ENCODE measurements around the gene MAP3K7.

The MAP3K7 gene

DNA sequence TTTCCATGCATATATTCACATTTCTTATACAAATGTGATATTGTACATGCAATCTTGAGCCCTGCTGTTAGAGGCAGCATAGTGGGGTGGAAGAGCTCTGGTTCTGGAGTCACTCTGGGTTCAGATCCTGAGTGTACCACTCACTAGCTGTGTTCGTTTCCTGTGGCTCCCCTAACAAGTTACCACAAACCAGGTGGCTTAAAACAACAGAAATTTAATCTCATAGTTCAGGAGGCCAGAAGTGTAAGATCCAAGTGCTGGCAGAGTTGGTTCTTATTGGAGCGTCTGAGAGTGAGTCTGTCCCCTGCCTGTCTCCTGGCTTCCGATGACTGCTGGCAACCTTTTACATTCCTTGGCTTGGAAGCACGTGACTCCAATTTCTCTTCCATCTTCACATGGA, 115.6 kb downstream of the MAP3K7 start:
- no peak for DNase-seq
- Mint-ChIP-seq H3K27ac (peak overlapping the region; percentile 53), H3K36me3 (ENCODE audit: low read depth) (no peaks in the 10 kb centered on the region), H3K4me3 (peak overlapping the region; percentile 7), H3K27me3 (ENCODE audit: low read depth, poor library complexity) (no peaks in the 10 kb centered on the region), H3K9me3 (no peaks in the 10 kb centered on the region), H3K4me1 (peaks cover 39% of the 10 kb centered on the region)
- TF ChIP-seq, protein P1, sequence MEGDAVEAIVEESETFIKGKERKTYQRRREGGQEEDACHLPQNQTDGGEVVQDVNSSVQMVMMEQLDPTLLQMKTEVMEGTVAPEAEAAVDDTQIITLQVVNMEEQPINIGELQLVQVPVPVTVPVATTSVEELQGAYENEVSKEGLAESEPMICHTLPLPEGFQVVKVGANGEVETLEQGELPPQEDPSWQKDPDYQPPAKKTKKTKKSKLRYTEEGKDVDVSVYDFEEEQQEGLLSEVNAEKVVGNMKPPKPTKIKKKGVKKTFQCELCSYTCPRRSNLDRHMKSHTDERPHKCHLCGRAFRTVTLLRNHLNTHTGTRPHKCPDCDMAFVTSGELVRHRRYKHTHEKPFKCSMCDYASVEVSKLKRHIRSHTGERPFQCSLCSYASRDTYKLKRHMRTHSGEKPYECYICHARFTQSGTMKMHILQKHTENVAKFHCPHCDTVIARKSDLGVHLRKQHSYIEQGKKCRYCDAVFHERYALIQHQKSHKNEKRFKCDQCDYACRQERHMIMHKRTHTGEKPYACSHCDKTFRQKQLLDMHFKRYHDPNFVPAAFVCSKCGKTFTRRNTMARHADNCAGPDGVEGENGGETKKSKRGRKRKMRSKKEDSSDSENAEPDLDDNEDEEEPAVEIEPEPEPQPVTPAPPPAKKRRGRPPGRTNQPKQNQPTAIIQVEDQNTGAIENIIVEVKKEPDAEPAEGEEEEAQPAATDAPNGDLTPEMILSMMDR (IDR thresholded peaks at IDR 0.05): no peak

- TF ChIP-seq, protein P1 (IDR thresholded peaks at IDR 0.05): no peak
- no peaks in the 10 kb centered on the region for H3K9me3 Mint-ChIP-seq
- no peak overlapping the region for H3K4me3 Mint-ChIP-seq
- no peak overlapping the region for H3K27ac Mint-ChIP-seq
- no peaks in the 10 kb centered on the region for H3K27me3 Mint-ChIP-seq (ENCODE audit: low read depth, poor library complexity)
- H3K36me3 Mint-ChIP-seq (ENCODE audit: low read depth): no peaks in the 10 kb centered on the region
- peaks cover 43% of the 10 kb centered on the region for H3K4me1 Mint-ChIP-seq
- no peak for DNase-seq
These were observed 117.0 kb downstream of the MAP3K7 start for GRCh38 chr6:90469906-90470305.

GRCh38 chr6:90468859-90469258, 118.0 kb downstream of the MAP3K7 start:
- H3K4me1 Mint-ChIP-seq: peaks cover 39% of the 10 kb centered on the region
- no peaks in the 10 kb centered on the region for H3K36me3 Mint-ChIP-seq (ENCODE audit: low read depth)
- no peak overlapping the region for H3K27ac Mint-ChIP-seq
- no peak overlapping the region for H3K4me3 Mint-ChIP-seq
- TF ChIP-seq, protein P1 (IDR thresholded peaks at IDR 0.05): no peak
- no peaks in the 10 kb centered on the region for H3K9me3 Mint-ChIP-seq
- H3K27me3 Mint-ChIP-seq (ENCODE audit: low read depth, poor library complexity): no peaks in the 10 kb centered on the region
- no peak for DNase-seq

DNA sequence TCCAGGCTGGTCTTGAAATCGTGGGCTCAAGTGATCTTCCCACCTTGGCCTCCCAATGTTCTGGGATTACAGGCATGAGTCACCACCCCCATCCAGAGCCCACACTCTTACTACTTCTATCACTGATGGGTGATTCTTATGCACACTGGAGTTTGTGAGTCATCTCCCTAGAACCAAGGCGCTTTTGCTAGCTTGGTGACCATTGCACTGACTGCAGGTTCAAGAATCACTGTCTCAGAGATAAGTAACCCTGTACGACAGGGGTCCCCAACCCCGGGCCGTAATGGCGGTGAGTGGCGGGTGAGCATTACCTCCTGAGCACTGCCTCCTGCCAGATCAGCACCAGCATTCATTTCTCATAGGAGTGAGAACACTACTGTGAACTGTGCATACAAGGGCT, 118.8 kb downstream of the MAP3K7 start:
- Mint-ChIP-seq H3K27me3 (ENCODE audit: low read depth, poor library complexity) (no peaks in the 10 kb centered on the region), H3K36me3 (ENCODE audit: low read depth) (no peaks in the 10 kb centered on the region), H3K4me1 (peaks cover 34% of the 10 kb centered on the region), H3K9me3 (no peaks in the 10 kb centered on the region), H3K27ac (no peak overlapping the region), H3K4me3 (no peak overlapping the region)
- TF ChIP-seq, protein P1 (IDR thresholded peaks at IDR 0.05): no peak
- no peak for DNase-seq

DNA sequence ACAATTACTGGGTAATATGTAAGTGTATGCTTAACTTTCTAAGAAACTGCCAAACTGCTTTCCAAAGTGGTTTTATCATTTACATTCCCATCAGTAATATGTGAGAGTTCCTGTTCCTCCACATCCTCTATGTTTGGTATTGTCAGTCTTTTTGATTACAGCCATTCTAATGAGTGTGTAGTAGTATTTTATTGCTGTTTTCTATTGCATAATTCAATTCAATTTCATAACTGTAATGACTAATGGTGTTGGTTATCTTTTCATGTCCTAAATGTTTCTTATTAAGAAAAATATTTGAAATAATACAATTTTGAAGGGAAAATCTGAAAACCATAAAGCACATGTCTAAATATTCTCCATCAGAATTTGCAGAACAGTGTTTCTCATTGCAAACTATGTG, 119.3 kb downstream of the MAP3K7 start:
- Mint-ChIP-seq H3K27me3 (ENCODE audit: low read depth, poor library complexity) (no peaks in the 10 kb centered on the region), H3K4me3 (no peak overlapping the region), H3K4me1 (peaks cover 34% of the 10 kb centered on the region), H3K9me3 (no peaks in the 10 kb centered on the region), H3K36me3 (ENCODE audit: low read depth) (no peaks in the 10 kb centered on the region), H3K27ac (no peak overlapping the region)
- no peak for DNase-seq
- TF ChIP-seq, protein P1 (IDR thresholded peaks at IDR 0.05): no peak

DNA sequence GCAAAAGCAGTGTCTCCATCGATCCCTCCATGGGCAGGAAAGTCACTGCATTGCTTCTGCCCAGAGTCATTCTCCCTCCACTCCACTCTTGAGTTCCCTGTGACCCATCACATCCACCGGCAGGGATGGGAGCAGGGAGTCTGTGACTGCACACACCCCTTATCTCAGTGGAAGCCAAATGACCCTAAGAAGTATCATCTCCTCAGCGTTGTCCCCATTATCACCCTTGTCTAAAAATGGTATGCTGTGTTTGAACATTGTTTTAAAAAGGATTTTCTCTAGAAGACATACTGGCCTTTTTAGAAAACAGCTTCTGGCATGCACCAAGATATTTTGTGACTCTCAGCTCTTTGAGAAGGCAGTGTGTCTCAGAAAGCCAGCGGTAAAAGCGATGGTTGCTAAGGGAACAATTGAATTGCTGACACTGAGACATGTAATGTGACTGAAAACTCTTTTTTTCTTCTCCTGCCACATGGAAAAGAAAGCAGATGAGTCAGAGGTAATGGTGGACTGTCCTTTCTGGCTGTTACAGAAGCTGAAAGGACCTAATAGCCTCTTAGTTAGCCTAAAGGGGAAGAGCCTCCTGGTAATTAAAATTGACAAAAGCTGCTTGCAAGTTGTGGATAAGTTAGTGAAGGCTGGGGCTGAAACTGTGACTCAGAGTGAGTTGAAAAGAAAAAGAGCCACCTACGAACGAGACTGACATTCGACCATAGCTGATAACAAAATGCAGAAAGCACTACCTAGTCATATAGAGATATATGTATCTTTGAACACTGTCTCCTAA, 120.5 kb downstream of the MAP3K7 start:
- TF ChIP-seq, protein P1 (IDR thresholded peaks at IDR 0.05): no peak
- H3K9me3 Mint-ChIP-seq: no peaks in the 10 kb centered on the region
- H3K36me3 Mint-ChIP-seq (ENCODE audit: low read depth): no peaks in the 10 kb centered on the region
- no peaks in the 10 kb centered on the region for H3K27me3 Mint-ChIP-seq (ENCODE audit: low read depth, poor library complexity)
- H3K27ac Mint-ChIP-seq: no peak overlapping the region
- H3K4me1 Mint-ChIP-seq: peaks cover 29% of the 10 kb centered on the region
- no peak overlapping the region for H3K4me3 Mint-ChIP-seq
- no peak for DNase-seq

Measured in nephron progenitor cell (in vitro differentiated cells).